Fibroblast of mammary gland (primary cell): ENCODE measurements around the gene SIVA1.

Source experiments
- DNase-seq: peaks from one replicate; pipeline ENCODE4 v3.0.0-alpha.2; 2010; ENCODE audit warnings: low read depth
- H3K4me3 ChIP-seq: 2 replicates; pipeline ENCODE4 v1.5.1; 2011; ENCODE audit warnings: low read depth, mild to moderate bottlenecking, low read length, moderate library complexity; ENCODE audit not compliant: control insufficient read depth
- CTCF ChIP-seq: conservative IDR thresholded peaks from 2 replicates; pipeline ENCODE4 v1.5.1; 2011; ENCODE audit warnings: low read depth, low read length, inconsistent platforms; ENCODE audit not compliant: control insufficient read depth, insufficient read depth

SIVA1 gene

GRCh38 chr14:104779776-104780512, 27.0 kb downstream of the SIVA1 start:
- TF ChIP-seq CTCF, result no peak
- no peak overlapping the region for H3K4me3 ChIP-seq
- no peak for DNase-seq

- TF ChIP-seq CTCF, result no peak
- no peak overlapping the region for H3K4me3 ChIP-seq
- no peak for DNase-seq
These were observed 27.6 kb downstream of the SIVA1 start for GRCh38 chr14:104780513-104781030.

- H3K4me3 ChIP-seq, result no peak overlapping the region
- TF ChIP-seq CTCF, result no peak
- no peak for DNase-seq
These were observed 28.5 kb downstream of the SIVA1 start for GRCh38 chr14:104781271-104782077.

- H3K4me3 ChIP-seq, result no peak overlapping the region
- DNase-seq, result no peak
- no peak for TF ChIP-seq CTCF
These were observed 29.3 kb downstream of the SIVA1 start for GRCh38 chr14:104782086-104782807.

GRCh38 chr14:104782808-104783139, 29.8 kb downstream of the SIVA1 start:
- H3K4me3 ChIP-seq, result no peak overlapping the region
- no peak for TF ChIP-seq CTCF
- DNase-seq, result no peak

GRCh38 chr14:104783484-104784217, 30.7 kb downstream of the SIVA1 start:
- no peak for DNase-seq
- H3K4me3 ChIP-seq, result no peak overlapping the region
- no peak for TF ChIP-seq CTCF
